ENCODE results near the gene TFF3. TPM values are rescaled to one million over a fixed set of nuclear protein-coding genes. Genes with fewer than 3 reads are reported as not detected.

Gene TFF3
- total and polyA plus RNA-seq, 2 donors, result 6.8 to 9.9 TPM

GRCh38 chr21:42290505-42290904 is 24.7 kb downstream of the TFF3 start:
- DNase-seq (ENCODE audit: extremely low spot score), result no peak
- H3K4me1 ChIP-seq (ENCODE audit: insufficient read depth), result no peaks in the 10 kb centered on the region
- H3K36me3 ChIP-seq (ENCODE audit: insufficient read depth), result peaks cover 7% of the 10 kb centered on the region
- 39% methylated on average over 3 of the region's 3 CpGs for WGBS
- no peak overlapping the region for H3K27ac ChIP-seq (ENCODE audit: low read depth)
- no peak overlapping the region for H3K4me3 ChIP-seq (ENCODE audit: low read depth, low read length)

GRCh38 chr21:42289926-42290325 is 25.3 kb downstream of the TFF3 start:
- no peak for DNase-seq (ENCODE audit: extremely low spot score)
- Histone ChIP-seq H3K4me3 (ENCODE audit: low read depth, low read length) (no peak overlapping the region), H3K27ac (ENCODE audit: low read depth) (no peak overlapping the region), H3K4me1 (ENCODE audit: insufficient read depth) (no peaks in the 10 kb centered on the region), H3K36me3 (ENCODE audit: insufficient read depth) (peaks cover 7% of the 10 kb centered on the region)
- 89% methylated on average over 18 of the region's 18 CpGs for WGBS

GRCh38 chr21:42288962-42289361 is 26.2 kb downstream of the TFF3 start:
- H3K4me3 ChIP-seq (ENCODE audit: low read depth, low read length), result no peak overlapping the region
- no peak for DNase-seq (ENCODE audit: extremely low spot score)
- 91% methylated on average over 5 of the region's 5 CpGs for WGBS
- no peak overlapping the region for H3K27ac ChIP-seq (ENCODE audit: low read depth)
- H3K36me3 ChIP-seq (ENCODE audit: insufficient read depth), result peaks cover 4% of the 10 kb centered on the region
- H3K4me1 ChIP-seq (ENCODE audit: insufficient read depth), result no peaks in the 10 kb centered on the region

GRCh38 chr21:42287193-42288083 is 27.8 kb downstream of the TFF3 start:
- H3K4me1 ChIP-seq (ENCODE audit: insufficient read depth), result no peaks in the 10 kb centered on the region
- no peak overlapping the region for H3K4me3 ChIP-seq (ENCODE audit: low read depth, low read length)
- DNase-seq (ENCODE audit: extremely low spot score), result no peak
- peaks cover 3% of the 10 kb centered on the region for H3K36me3 ChIP-seq (ENCODE audit: insufficient read depth)
- no peak overlapping the region for H3K27ac ChIP-seq (ENCODE audit: low read depth)
- 88% methylated on average over 36 of the region's 36 CpGs for WGBS

- 90% methylated on average over 12 of the region's 12 CpGs for WGBS
- Histone ChIP-seq H3K4me1 (ENCODE audit: insufficient read depth) (no peaks in the 10 kb centered on the region), H3K36me3 (ENCODE audit: insufficient read depth) (peaks cover 3% of the 10 kb centered on the region)
Observed at GRCh38 chr21:42286416-42286815, 28.8 kb downstream of the TFF3 start.

GRCh38 chr21:42285569-42286245 is 29.5 kb downstream of the TFF3 start:
- 79% methylated on average over 13 of the region's 13 CpGs for WGBS

More at GRCh38 chr21:42286416-42286815, 28.8 kb downstream of the TFF3 start:
- DNase-seq (ENCODE audit: extremely low spot score), result no peak
- Histone ChIP-seq H3K27ac (ENCODE audit: low read depth) (no peak overlapping the region), H3K4me3 (ENCODE audit: low read depth, low read length) (no peak overlapping the region)

GRCh38 chr21:42282715-42283114 is 32.5 kb downstream of the TFF3 start:
- H3K4me3 ChIP-seq (ENCODE audit: low read depth, low read length), result no peak overlapping the region
- no peak overlapping the region for H3K27ac ChIP-seq (ENCODE audit: low read depth)
- peaks cover 3% of the 10 kb centered on the region for H3K36me3 ChIP-seq (ENCODE audit: insufficient read depth)
- DNase-seq (ENCODE audit: extremely low spot score), result no peak
- H3K4me1 ChIP-seq (ENCODE audit: insufficient read depth), result no peaks in the 10 kb centered on the region
- WGBS, result 90% methylated on average over 12 of the region's 12 CpGs

More at GRCh38 chr21:42285569-42286245, 29.5 kb downstream of the TFF3 start:
- no peak overlapping the region for H3K27ac ChIP-seq (ENCODE audit: low read depth)
- no peak overlapping the region for H3K4me3 ChIP-seq (ENCODE audit: low read depth, low read length)
- DNase-seq (ENCODE audit: extremely low spot score), result no peak
- no peaks in the 10 kb centered on the region for H3K4me1 ChIP-seq (ENCODE audit: insufficient read depth)
- H3K36me3 ChIP-seq (ENCODE audit: insufficient read depth), result peaks cover 3% of the 10 kb centered on the region

- peaks cover 3% of the 10 kb centered on the region for H3K36me3 ChIP-seq (ENCODE audit: insufficient read depth)
- WGBS, result 94% methylated on average over 18 of the region's 18 CpGs
- no peaks in the 10 kb centered on the region for H3K4me1 ChIP-seq (ENCODE audit: insufficient read depth)
- no peak for DNase-seq (ENCODE audit: extremely low spot score)
- no peak overlapping the region for H3K4me3 ChIP-seq (ENCODE audit: low read depth, low read length)
- H3K27ac ChIP-seq (ENCODE audit: low read depth), result no peak overlapping the region
Observed at GRCh38 chr21:42282021-42282420, 33.2 kb downstream of the TFF3 start.

- peaks cover 3% of the 10 kb centered on the region for H3K36me3 ChIP-seq (ENCODE audit: insufficient read depth)
- 84% methylated on average over 12 of the region's 12 CpGs for WGBS
- no peak overlapping the region for H3K4me3 ChIP-seq (ENCODE audit: low read depth, low read length)
- H3K27ac ChIP-seq (ENCODE audit: low read depth), result no peak overlapping the region
- H3K4me1 ChIP-seq (ENCODE audit: insufficient read depth), result no peaks in the 10 kb centered on the region
- DNase-seq (ENCODE audit: extremely low spot score), result no peak
Observed at GRCh38 chr21:42281181-42281680, 34.0 kb downstream of the TFF3 start.

GRCh38 chr21:42280356-42281180 is 34.6 kb downstream of the TFF3 start:
- Histone ChIP-seq H3K4me3 (ENCODE audit: low read depth, low read length) (no peak overlapping the region), H3K27ac (ENCODE audit: low read depth) (no peak overlapping the region), H3K36me3 (ENCODE audit: insufficient read depth) (no peaks in the 10 kb centered on the region), H3K4me1 (ENCODE audit: insufficient read depth) (no peaks in the 10 kb centered on the region)
- 87% methylated on average over 22 of the region's 22 CpGs for WGBS
- no peak for DNase-seq (ENCODE audit: extremely low spot score)

GRCh38 chr21:42279888-42280287 is 35.3 kb downstream of the TFF3 start:
- no peak overlapping the region for H3K27ac ChIP-seq (ENCODE audit: low read depth)
- H3K4me3 ChIP-seq (ENCODE audit: low read depth, low read length), result no peak overlapping the region
- no peaks in the 10 kb centered on the region for H3K36me3 ChIP-seq (ENCODE audit: insufficient read depth)
- no peaks in the 10 kb centered on the region for H3K4me1 ChIP-seq (ENCODE audit: insufficient read depth)
- DNase-seq (ENCODE audit: extremely low spot score), result no peak
- WGBS, result 81% methylated on average over 11 of the region's 11 CpGs

- no peaks in the 10 kb centered on the region for H3K36me3 ChIP-seq (ENCODE audit: insufficient read depth)
- H3K27ac ChIP-seq (ENCODE audit: low read depth), result no peak overlapping the region
- no peak for DNase-seq (ENCODE audit: extremely low spot score)
- 85% methylated on average over 20 of the region's 20 CpGs for WGBS
- H3K4me3 ChIP-seq (ENCODE audit: low read depth, low read length), result no peak overlapping the region
- no peaks in the 10 kb centered on the region for H3K4me1 ChIP-seq (ENCODE audit: insufficient read depth)
Observed at GRCh38 chr21:42279341-42279871, 35.8 kb downstream of the TFF3 start.
